AG08396 (cell line): ENCODE results near the gene KISS1.
"Not testable (repeated sequence)": the region's sequence is repeated elsewhere in the genome, so short reads cannot be mapped to it uniquely, and the experiment has no call there.

Experiments used
- DNase-seq: peaks from one replicate; pipeline ENCODE4 v3.0.0; 2012; ENCODE audit warnings: low spot score, mixed read lengths

The KISS1 gene

GRCh38 chr1:204196068-204196795 lies at the start of gene KISS1:
KISS1 (minus strand) TSS chr1:204196491; CDS start chr1:204192876, 3,615 bp downstream.
- DNase-seq, result no peak

GRCh38 chr1:204242920-204243319 lies 46.6 kb upstream of the KISS1 start:
- no peak for DNase-seq

- no peak for DNase-seq
These were observed 45.6 kb upstream of the KISS1 start for GRCh38 chr1:204241914-204242313.

- no peak for DNase-seq
These were observed 44.8 kb upstream of the KISS1 start for GRCh38 chr1:204241050-204241449.

- DNase-seq, result no peak
These were observed 43.9 kb upstream of the KISS1 start for GRCh38 chr1:204240233-204240632.

GRCh38 chr1:204239401-204239800 lies 43.1 kb upstream of the KISS1 start:
- DNase-seq, result not testable (repeated sequence)

- DNase-seq, result not testable (repeated sequence)
These were observed 42.2 kb upstream of the KISS1 start for GRCh38 chr1:204238520-204238919.

- not testable (repeated sequence) for DNase-seq
These were observed 41.2 kb upstream of the KISS1 start for GRCh38 chr1:204237515-204237914.

GRCh38 chr1:204232526-204232925 lies 36.2 kb upstream of the KISS1 start:
- peak; percentile 28 for DNase-seq

GRCh38 chr1:204230211-204230610 lies 33.9 kb upstream of the KISS1 start:
- DNase-seq, result no peak

- DNase-seq, result no peak
These were observed 32.6 kb upstream of the KISS1 start for GRCh38 chr1:204228896-204229295.

- DNase-seq, result no peak
These were observed 31.9 kb upstream of the KISS1 start for GRCh38 chr1:204227996-204228785.

- DNase-seq, result no peak
These were observed 31.1 kb upstream of the KISS1 start for GRCh38 chr1:204227351-204227750.

- DNase-seq, result no peak
These were observed 29.8 kb upstream of the KISS1 start for GRCh38 chr1:204225841-204226735.

GRCh38 chr1:204224655-204225054 lies 28.4 kb upstream of the KISS1 start:
- no peak for DNase-seq

- DNase-seq, result no peak
These were observed 27.0 kb upstream of the KISS1 start for GRCh38 chr1:204223129-204223860.

- DNase-seq, result no peak
These were observed 26.4 kb upstream of the KISS1 start for GRCh38 chr1:204222764-204223055.

- DNase-seq, result no peak
These were observed 25.9 kb upstream of the KISS1 start for GRCh38 chr1:204222006-204222763.

GRCh38 chr1:204221271-204221670 lies 25.0 kb upstream of the KISS1 start:
- no peak for DNase-seq

GRCh38 chr1:204219971-204220616 lies 23.8 kb upstream of the KISS1 start:
- no peak for DNase-seq

GRCh38 chr1:204218552-204218951 lies 22.3 kb upstream of the KISS1 start:
- no peak for DNase-seq
